ENCODE measurements around the gene SOAT1.
A peak's percentile ranks its signal among the peaks of the same experiment; 100 is the strongest.

DNA sequence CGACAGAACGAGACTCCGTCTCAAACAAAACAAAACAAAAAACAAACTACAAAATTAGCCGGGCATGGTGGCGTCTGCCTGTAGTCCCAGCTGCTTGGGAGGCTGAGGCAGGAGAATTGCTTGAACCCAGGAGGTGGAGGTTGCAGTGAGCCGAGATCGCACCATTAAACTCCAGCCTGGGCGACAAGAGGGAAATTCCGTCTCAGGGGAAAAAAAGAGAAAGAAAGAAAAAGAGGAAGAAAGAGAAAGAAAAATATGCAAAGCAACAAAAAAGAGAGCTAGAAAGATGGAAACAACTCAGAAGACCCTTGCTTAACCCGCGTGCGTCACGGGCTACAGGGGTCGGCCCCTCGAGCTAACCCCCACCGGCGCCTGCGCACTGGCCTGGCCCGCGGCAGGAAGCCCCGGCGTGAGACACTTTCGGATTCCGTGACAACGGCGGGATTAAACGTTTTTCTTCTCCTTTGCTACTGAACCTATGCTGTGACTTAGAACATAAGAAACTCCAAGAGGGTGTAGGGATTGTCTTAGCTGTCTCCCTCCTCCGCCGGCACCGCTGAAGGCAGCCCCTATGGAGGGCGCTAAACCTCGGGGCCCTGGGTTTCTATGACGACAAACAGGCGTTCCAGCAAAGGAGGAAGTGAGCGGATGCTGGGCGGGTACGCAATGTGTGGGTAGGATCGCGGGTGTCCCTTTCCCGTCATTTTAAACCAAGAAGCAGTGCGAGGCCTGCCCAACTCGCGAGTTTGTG is 71.9 kb downstream of the SOAT1 start, which contains the start of gene AXDND1:
- TF ChIP-seq, protein P1, sequence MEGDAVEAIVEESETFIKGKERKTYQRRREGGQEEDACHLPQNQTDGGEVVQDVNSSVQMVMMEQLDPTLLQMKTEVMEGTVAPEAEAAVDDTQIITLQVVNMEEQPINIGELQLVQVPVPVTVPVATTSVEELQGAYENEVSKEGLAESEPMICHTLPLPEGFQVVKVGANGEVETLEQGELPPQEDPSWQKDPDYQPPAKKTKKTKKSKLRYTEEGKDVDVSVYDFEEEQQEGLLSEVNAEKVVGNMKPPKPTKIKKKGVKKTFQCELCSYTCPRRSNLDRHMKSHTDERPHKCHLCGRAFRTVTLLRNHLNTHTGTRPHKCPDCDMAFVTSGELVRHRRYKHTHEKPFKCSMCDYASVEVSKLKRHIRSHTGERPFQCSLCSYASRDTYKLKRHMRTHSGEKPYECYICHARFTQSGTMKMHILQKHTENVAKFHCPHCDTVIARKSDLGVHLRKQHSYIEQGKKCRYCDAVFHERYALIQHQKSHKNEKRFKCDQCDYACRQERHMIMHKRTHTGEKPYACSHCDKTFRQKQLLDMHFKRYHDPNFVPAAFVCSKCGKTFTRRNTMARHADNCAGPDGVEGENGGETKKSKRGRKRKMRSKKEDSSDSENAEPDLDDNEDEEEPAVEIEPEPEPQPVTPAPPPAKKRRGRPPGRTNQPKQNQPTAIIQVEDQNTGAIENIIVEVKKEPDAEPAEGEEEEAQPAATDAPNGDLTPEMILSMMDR (IDR thresholded peaks at IDR 0.05), result no peak
- peak in 1 of 2 donors; percentile 64 for TF ChIP-seq POLR2A (IDR thresholded peaks at IDR 0.05)
